OCI-LY7 (cell line): ENCODE measurements around the gene HIVEP2. TPM values are rescaled to one million over a fixed set of nuclear protein-coding genes. Genes with fewer than 3 reads are reported as not detected.

Experiments used
- BruUV-seq: library from RNA; stranded (reverse); fragments of 400-500 nt; replicated peaks from 2 replicates; lab custom pipeline; 2021; lab: Mats Ljungman, UMichigan
- CTCF ChIA-PET: fragments of 300-600 bp; sonication (Branson Sonifier 250); formaldehyde crosslinking; loops from one replicate; lab custom pipeline; 2022; ENCODE audit warnings: antibody characterized with exemption; ENCODE audit not compliant: unreplicated experiment; lab: Charles Lee
- POLR2A ChIA-PET: fragments of 300-600 bp; sonication (Branson Sonifier 250); formaldehyde crosslinking; loops from one replicate; lab custom pipeline; 2022; ENCODE audit warnings: antibody characterized with exemption; lab: Charles Lee
- DNase-seq: peaks from one replicate; pipeline ENCODE4 v3.0.0-alpha.2; 2015; ENCODE audit warnings: low spot score
- H2AFZ ChIP-seq: fragments of 200-600 bp; sonication (generic), shearing (Covaris generic); 2 replicates; pipeline ENCODE4 v1.6.1; 2014; ENCODE audit warnings: mild to moderate bottlenecking, antibody characterized with exemption, low read length, moderate library complexity
- H3K27ac ChIP-seq: fragments of 200-600 bp; sonication (generic); 2 replicates; pipeline ENCODE4 v1.5.1; 2014; ENCODE audit warnings: mixed run types, low read depth, mild to moderate bottlenecking, moderate library complexity, low read length, inconsistent platforms; ENCODE audit not compliant: poor library complexity, severe bottlenecking
- H3K36me3 ChIP-seq: fragments of 200-600 bp; sonication (generic); 2 replicates; pipeline ENCODE4 v1.6.1; 2014; ENCODE audit warnings: mild to moderate bottlenecking, antibody characterized with exemption, low read length, moderate library complexity, mixed read lengths; ENCODE audit not compliant: insufficient read depth
- H3K4me1 ChIP-seq: fragments of 200-600 bp; sonication (generic); 2 replicates; pipeline ENCODE4 v1.5.1; 2014; ENCODE audit warnings: mild to moderate bottlenecking, low read length; ENCODE audit not compliant: insufficient read depth, poor library complexity, severe bottlenecking
- H3K4me2 ChIP-seq: fragments of 200-600 bp; sonication (generic); 2 replicates; pipeline ENCODE4 v1.6.1; 2014; ENCODE audit warnings: mild to moderate bottlenecking, low read length
- H3K4me3 ChIP-seq: fragments of 200-600 bp; sonication (generic); 2 replicates; pipeline ENCODE4 v1.5.1; 2014; ENCODE audit warnings: mild to moderate bottlenecking, low read depth, low read length; ENCODE audit not compliant: poor library complexity, severe bottlenecking
- H3K79me2 ChIP-seq: fragments of 200-600 bp; sonication (generic); 2 replicates; pipeline ENCODE4 v1.6.1; 2016; ENCODE audit warnings: low read depth, mild to moderate bottlenecking, low read length, moderate library complexity, mixed read lengths; ENCODE audit not compliant: insufficient read depth
- H3K9me2 ChIP-seq: fragments of 200-600 bp; sonication (generic); 2 replicates; pipeline ENCODE4 v1.6.1; 2016; ENCODE audit warnings: mild to moderate bottlenecking, low read length, mixed read lengths; ENCODE audit not compliant: insufficient read depth
- H3K9me3 ChIP-seq: fragments of 200-600 bp; sonication (generic); 2 replicates; pipeline ENCODE4 v1.6.1; 2014; ENCODE audit warnings: mild to moderate bottlenecking, mixed run types, low read length, mixed read lengths
- H4K20me1 ChIP-seq: fragments of 200-600 bp; sonication (generic); 2 replicates; pipeline ENCODE4 v1.6.1; 2014; ENCODE audit warnings: mild to moderate bottlenecking, antibody characterized with exemption, low read length, moderate library complexity, mixed read lengths; ENCODE audit not compliant: insufficient read depth
- CTCF ChIP-seq: fragments of 200-600 bp; sonication (generic); conservative IDR thresholded peaks from 2 replicates; pipeline ENCODE4 v1.5.1; 2014; ENCODE audit warnings: mild to moderate bottlenecking, antibody characterized with exemption, low read length, moderate library complexity, mixed read lengths
- EZH2phosphoT487 ChIP-seq: fragments of 200-600 bp; sonication (generic); IDR thresholded peaks from 2 replicates; pipeline ENCODE4 v1.6.1; 2018; ENCODE audit warnings: low read depth, borderline replicate concordance, mild to moderate bottlenecking, mixed run types, antibody characterized with exemption, low read length, moderate library complexity, mixed read lengths
- intact Hi-C: fragments of 100-400 bp; cut with micrococcal nuclease; formaldehyde crosslinking; loops from one replicate; pipeline ENCODE4 v1.10.0; 2022; ENCODE audit not compliant: unreplicated experiment
- total RNA-seq, 2 experiments: library from RNA; depleted of rRNA in 1 of 2; stranded (reverse); fragments of >200 nt in 1 of 2; shearing (Covaris generic) in 1 of 2; gene quantifications; 2 replicates each; pipeline ENCODE4 v1.2.3, GENCODE V29; 2014 to 2022

HIVEP2 gene
- total RNA-seq, 2 experiments from 2014 or later: 18.8 to 24.6 TPM

GRCh38 chr6:142881761-142882160 is 63.2 kb downstream of the HIVEP2 start:
- no peak for DNase-seq
- BruUV-seq: no TSS peak
- Histone ChIP-seq H3K4me3 (no peak overlapping the region), H3K4me2 (no peak overlapping the region), H3K27ac (no peak overlapping the region), H3K9me2 (no peaks in the 10 kb centered on the region), H3K9me3 (no peaks in the 10 kb centered on the region), H2AFZ (no peak overlapping the region), H3K4me1 (peaks cover 30% of the 10 kb centered on the region), H3K36me3 (peaks cover 27% of the 10 kb centered on the region), H3K79me2 (peaks cover 38% of the 10 kb centered on the region; the same call in 1 of the 2 replicates), H4K20me1 (peaks cover 16% of the 10 kb centered on the region; the same call in 1 of the 2 replicates)
- intact Hi-C loops: no loop called here
- ChIA-PET CTCF (interaction anchor here (1.1 kb wide), 1 partner anchor 16 kb away, joined by 3 read pairs; no protein-coding TSS in a partner anchor), POLR2A (interaction anchor here (0.6 to 4.8 kb wide), 9 partner anchors 9 to 165 kb away, joined by 3 to 29 read pairs (median 5); no protein-coding TSS in a partner anchor)
- TF ChIP-seq EZH2phosphoT487 (no peak), CTCF (no peak)

DNA sequence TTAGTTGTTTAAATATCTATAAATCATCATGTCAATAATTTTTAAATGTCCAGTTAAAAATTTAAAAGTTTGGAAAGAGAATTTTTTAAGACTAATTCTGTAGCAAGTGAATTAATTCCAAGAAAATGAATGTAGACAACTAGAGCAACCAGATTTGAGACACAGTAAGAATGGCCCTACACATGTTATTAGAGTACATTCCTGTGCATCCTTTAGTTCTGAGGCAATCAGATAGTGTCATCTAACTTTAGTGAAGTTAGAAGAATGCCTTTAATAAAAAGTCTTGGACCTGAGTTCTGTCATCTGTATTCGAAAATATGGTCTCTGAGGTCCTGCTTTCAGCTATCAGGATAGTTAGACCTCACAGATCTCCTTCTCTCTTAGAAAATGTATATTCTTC is 63.7 kb downstream of the HIVEP2 start:
- no peak for TF ChIP-seq CTCF
- no peak for TF ChIP-seq EZH2phosphoT487
- Histone ChIP-seq H3K9me3 (no peaks in the 10 kb centered on the region), H3K4me2 (no peak overlapping the region), H3K36me3 (peaks cover 27% of the 10 kb centered on the region), H3K4me1 (peaks cover 26% of the 10 kb centered on the region), H4K20me1 (peaks cover 16% of the 10 kb centered on the region; the same call in 1 of the 2 replicates), H3K4me3 (no peak overlapping the region), H2AFZ (no peak overlapping the region), H3K9me2 (no peaks in the 10 kb centered on the region), H3K27ac (no peak overlapping the region), H3K79me2 (peaks cover 35% of the 10 kb centered on the region; the same call in 1 of the 2 replicates)
- BruUV-seq: no TSS peak
- ChIA-PET POLR2A (interaction anchor here (1.2 to 4.8 kb wide), 5 partner anchors 9 to 38 kb away, joined by 4 to 29 read pairs (median 7); no protein-coding TSS in a partner anchor), CTCF (no interaction called here)
- intact Hi-C loops: no loop called here
- no peak for DNase-seq

DNA sequence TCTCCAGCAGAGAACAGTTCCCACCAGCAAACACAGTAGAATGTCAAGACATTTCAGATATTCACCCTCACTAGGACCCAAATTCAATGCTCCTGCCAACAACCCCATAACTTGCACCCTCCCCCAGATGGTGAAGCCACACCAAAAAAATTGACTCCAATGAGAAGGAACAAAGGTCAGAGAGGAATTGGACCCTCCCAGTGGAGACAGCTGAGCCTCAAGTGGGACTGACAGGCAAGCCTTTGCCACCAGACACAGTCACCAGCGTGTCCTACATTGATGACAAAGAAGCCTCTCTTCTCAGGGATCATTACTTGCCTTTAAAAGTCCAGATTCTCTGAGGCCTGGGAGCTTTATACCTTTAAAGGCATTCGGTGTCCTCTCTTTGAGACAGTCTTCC is 64.8 kb downstream of the HIVEP2 start:
- peaks cover 24% of the 10 kb centered on the region; the same call in 1 of the 2 replicates for H3K79me2 ChIP-seq
- TF ChIP-seq CTCF: no peak
- no TSS peak for BruUV-seq
- peaks cover 31% of the 10 kb centered on the region for H3K36me3 ChIP-seq
- DNase-seq: no peak
- CTCF ChIA-PET: no interaction called here
- H3K9me3 ChIP-seq: no peaks in the 10 kb centered on the region
- peaks cover 10% of the 10 kb centered on the region; the same call in 1 of the 2 replicates for H4K20me1 ChIP-seq
- POLR2A ChIA-PET: interaction anchor here (0.9 to 4.8 kb wide), 3 partner anchors 7 to 61 kb away, joined by 3 to 29 read pairs (median 5); no protein-coding TSS in a partner anchor
- H3K4me1 ChIP-seq: peaks cover 15% of the 10 kb centered on the region
- no peak overlapping the region for H3K4me3 ChIP-seq
- no peak overlapping the region for H2AFZ ChIP-seq
- H3K9me2 ChIP-seq: no peaks in the 10 kb centered on the region
- H3K27ac ChIP-seq: no peak overlapping the region
- intact Hi-C loops: no loop called here
- H3K4me2 ChIP-seq: no peak overlapping the region
